ENCODE measurements around the gene DDX46.
"Not testable (repeated sequence)": the region's sequence is repeated elsewhere in the genome, so short reads cannot be mapped to it uniquely, and the experiment has no call there.

The DDX46 gene, protein sequence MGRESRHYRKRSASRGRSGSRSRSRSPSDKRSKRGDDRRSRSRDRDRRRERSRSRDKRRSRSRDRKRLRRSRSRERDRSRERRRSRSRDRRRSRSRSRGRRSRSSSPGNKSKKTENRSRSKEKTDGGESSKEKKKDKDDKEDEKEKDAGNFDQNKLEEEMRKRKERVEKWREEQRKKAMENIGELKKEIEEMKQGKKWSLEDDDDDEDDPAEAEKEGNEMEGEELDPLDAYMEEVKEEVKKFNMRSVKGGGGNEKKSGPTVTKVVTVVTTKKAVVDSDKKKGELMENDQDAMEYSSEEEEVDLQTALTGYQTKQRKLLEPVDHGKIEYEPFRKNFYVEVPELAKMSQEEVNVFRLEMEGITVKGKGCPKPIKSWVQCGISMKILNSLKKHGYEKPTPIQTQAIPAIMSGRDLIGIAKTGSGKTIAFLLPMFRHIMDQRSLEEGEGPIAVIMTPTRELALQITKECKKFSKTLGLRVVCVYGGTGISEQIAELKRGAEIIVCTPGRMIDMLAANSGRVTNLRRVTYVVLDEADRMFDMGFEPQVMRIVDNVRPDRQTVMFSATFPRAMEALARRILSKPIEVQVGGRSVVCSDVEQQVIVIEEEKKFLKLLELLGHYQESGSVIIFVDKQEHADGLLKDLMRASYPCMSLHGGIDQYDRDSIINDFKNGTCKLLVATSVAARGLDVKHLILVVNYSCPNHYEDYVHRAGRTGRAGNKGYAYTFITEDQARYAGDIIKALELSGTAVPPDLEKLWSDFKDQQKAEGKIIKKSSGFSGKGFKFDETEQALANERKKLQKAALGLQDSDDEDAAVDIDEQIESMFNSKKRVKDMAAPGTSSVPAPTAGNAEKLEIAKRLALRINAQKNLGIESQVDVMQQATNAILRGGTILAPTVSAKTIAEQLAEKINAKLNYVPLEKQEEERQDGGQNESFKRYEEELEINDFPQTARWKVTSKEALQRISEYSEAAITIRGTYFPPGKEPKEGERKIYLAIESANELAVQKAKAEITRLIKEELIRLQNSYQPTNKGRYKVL

DNA sequence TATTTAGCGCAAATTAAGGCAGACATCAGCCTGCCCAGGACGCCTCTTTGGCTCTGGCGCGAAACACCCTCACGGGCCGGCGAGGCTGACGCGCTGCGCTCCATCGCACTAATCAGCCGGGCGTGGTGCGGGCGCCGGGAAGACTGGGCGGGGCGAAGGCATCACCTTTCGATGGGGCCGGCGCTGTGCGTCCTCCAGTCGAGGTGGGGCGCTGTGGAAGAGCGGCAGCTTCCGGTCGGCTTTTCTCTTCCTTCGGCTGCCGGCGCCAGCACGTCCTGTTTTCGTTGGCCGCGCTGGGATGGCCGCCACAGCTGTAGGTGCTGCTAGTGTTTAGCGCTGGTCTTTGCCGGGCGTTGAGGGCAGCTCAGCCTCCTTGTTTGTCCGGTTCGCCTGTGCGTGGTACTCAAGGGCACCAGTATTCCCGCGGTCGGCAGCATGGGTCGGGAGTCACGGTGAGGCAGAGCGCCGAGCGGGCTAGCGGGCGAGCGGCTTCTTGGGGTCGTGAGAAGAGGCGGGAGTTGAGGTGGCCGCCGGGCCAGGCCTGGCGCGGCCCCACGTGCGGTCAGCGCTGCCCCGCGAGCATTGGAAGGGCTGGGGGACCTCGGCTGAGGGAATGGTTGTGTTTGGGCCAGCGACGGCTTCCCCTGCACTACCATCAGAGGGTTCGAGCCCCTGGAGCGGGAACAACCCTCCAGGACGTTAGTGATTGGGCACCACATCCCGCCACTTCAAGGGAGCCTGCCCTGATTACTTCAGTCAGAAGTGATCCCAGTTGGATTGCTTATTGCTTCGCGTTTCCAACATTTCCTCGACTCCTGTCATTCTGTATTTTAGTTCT is at the start of gene DDX46:
Gene DDX46, plus strand, starts transcription at position 276 of the 838 bp plus-strand sequence. Its CDS starts 160 bp downstream, at position 436.
- peak; percentile 96 for DNase-seq

DNA sequence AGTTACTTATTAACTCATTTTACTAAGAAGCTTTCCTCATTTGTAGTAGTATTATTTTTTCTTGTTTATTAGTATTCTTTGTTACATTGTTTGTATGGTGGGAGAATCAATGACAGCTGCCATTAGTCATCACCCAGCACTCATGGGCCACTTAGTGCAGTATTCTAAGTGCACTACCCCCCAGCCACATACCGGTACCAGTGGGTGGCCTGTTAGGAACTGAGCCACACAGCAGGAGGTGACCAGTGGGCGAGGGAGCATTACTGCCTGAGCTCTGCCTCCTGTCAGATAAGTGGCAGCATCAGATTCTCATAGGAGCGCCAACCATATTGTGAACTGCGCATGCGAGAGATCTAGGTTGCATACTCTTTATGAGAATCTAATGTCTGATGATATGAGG is 44.5 kb upstream of the DDX46 start:
- no peak for DNase-seq

DNA sequence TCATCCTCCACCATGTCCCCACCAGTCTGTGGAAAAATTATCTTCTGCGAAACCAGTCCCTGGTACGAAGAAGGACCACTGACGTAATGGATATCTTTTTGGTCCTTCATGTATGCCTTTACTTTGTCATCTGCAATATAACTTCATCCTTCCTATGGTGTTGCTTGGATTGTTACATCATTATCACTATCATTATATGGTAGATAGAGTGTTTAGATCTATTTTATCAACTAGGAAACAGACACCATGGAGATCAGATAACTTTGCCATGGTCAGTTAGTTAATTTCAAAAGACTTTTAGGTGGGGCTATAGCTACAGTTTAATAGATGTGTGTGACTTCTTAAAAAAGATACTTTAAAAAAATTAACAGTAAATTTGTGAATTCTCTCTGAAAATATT is 44.0 kb upstream of the DDX46 start:
- DNase-seq = no peak

DNA sequence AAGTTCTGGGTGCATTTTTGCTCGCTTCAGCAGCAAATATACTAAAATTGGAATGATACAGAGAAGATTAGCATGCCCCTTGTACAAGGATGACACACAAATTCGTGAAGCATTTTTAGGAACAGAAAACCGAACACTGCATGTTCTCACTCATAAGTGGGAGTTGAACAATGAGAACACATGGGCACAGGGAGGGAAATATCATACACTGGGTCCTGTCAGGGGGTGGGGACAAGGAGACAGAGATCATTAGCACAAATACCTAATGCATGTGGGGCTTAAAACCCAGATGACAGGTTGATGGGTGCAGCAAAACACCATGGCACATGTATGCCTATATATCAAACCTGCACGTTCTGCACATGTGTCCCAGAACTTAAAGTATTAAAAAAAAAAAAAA is 43.1 kb upstream of the DDX46 start:
- DNase-seq = not testable (repeated sequence)

DNA sequence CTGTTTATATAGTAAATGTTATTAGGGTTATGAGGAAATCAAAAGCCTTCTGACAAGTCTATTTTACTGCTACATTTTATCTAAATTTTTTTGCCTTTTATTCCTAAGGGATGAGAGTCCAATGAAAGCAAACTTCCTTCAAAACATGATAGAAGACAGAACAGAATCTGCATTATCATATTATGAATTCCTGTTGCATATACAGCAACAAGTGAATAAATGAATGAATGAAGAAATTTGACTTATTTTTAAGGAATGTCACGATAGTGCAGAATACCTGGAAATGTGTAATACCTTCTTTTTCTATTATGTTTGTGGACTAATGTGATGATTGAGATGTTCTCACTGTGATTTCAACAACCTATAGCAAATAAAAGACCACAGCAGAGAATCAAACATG is 33.7 kb upstream of the DDX46 start:
- no peak for DNase-seq

DNA sequence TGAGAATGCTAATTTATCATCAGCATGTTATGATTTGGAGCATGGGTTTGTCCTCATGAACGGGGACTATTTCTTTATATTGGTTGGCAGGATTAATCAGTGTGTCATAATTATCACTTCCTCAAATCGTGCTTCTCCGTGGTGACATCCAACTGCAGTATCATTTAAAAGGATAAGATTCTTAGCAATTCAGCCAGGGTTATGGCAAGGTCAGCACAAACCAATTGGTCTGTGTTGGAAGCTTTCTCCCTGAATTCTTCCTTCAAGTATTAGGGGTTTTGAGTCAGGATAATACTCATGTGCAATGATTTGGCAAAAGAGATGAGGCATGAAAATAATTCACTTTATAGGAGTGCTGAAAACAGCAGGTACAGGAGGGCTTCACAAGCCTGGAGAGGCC is 25.8 kb upstream of the DDX46 start:
- DNase-seq = no peak

DNA sequence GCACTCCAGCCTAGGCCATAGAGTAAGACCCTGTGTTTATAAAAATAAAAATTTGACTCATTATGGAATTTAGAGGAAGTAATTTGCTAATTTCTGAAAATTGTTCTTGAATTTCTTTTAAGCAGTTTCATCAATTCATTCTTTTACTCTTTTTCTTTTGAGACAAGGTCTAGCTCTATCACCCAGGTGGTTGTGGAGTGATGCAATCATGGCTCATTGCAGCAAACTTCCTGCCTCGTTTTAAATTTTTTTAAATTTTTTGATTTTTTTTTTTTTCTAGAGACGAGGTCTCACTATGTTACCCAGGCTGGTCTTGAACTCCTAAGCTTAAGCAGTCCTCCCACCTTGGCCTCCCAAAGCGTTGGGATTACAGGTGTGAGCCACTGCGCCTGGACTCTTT is 23.3 kb upstream of the DDX46 start:
- DNase-seq = no peak

DNA sequence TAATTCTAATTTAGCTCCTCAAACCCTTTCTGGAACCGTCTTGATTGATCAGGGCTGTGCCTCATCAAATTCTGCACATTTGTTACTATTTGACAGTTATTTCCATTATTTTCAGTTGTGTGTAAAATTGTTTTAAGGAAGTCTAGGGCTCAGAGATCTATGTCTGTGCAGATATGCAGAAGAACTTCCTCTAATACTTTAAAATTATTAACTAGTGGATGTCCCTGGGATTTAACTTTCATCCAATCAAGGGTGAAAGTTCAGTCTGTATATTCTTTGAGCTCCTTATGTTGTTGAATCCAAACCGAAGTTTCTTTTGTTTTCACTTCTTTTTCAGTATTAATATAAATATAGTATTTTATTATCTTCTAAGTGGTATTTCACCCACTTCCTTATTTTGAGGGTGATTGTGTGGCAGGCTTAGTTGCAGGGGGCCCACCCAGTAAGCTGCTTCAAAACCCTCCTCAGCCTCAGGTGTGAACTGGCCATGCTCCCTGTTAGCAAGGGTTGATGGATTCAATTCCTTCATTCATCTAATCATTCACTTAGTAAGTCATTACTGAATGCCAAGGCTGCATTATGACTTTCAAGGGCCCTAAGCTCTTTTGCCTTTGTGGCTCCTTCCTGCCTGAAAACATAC is 22.3 kb upstream of the DDX46 start:
- DNase-seq = no peak

DNA sequence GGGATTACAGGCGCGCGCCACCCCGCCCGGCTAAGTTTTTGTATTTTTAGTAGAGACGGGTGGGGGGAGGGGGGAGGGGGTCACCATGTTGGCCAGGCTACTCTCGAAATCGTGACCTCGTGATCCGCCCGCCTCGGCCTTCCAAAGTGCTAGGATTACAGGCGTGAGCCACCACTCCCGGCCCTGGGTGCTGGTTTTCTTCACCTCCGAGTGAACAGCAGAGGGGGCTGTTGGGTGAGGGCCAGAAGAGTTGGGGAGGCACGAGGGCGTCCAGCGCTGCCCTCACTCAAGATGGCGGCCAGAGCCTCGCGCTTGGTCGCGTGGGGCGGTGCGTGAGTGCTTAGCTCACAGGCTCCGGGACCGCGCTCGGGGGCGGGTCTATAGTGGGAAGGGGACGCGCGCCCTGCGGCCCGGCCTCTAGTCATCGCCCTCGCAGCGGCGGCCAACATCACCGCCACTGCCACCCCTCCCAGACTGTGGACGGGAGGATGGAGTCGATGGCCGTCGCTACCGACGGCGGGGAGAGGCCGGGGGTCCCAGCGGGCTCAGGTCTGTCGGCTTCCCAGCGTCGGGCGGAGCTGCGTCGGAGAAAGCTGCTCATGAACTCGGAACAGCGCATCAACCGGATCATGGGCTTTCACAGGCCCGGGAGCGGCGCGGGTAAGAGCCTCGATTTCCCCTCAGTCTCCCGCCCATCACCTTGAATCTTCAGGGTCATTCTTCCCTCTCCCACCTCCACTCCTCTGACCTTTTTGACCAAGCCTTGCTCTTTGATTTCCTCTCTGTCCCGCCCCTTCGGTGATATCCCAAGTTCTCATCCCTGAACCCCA is 20.2 kb upstream of the DDX46 start, which contains the start of gene CAMLG:
Gene CAMLG, plus strand, starts transcription at position 416 of the 830 bp plus-strand sequence. Its CDS starts 73 bp downstream, at position 489.
- DNase-seq = peak; percentile 98

DNA sequence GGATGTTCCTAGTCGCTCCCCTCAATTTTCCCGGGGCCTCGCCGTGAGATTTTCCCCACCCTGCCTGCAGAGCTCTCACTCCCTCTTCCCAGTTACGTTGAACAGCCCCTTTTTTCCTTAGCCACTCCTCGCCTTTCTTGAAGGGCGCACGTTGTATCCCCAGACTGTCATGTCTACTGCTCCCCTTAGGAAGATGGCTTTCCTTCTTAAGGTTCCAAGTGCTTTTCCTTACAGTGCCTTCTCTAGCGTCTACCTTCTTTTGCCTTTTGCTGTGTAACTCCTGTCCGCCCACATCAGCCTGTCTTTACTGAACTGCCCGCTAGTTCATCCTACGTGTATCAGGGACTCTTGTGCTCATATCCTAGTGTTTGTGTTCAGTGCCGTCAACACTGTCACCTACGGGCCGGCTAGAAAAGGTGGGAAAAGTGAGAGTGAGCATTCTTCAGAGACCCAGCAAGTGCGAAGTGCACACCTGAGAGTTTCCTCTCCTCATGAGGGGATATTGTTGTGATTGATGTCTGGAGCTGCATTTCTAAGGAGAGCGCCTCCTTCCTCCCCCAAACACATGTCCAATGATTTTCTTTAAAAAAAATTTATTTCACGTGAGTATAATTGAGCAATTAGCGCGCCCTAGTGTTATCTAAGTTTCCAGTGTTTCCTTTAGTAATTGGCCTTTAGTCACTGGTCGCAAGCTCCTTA is 19.5 kb upstream of the DDX46 start:
- DNase-seq = peak; percentile 51

DNA sequence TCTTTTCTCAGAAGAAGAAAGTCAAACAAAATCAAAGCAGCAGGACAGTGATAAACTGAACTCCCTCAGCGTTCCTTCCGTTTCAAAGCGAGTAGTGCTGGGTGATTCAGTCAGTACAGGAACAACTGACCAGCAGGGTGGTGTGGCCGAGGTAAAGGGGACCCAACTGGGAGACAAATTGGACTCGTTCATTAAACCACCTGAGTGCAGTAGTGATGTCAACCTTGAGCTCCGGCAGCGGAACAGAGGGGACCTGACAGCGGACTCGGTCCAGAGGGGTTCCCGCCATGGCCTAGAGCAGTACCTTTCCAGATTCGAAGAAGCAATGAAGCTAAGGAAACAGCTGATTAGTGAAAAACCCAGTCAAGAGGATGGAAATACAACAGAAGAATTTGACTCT is 17.5 kb upstream of the DDX46 start:
- no peak for DNase-seq

DNA sequence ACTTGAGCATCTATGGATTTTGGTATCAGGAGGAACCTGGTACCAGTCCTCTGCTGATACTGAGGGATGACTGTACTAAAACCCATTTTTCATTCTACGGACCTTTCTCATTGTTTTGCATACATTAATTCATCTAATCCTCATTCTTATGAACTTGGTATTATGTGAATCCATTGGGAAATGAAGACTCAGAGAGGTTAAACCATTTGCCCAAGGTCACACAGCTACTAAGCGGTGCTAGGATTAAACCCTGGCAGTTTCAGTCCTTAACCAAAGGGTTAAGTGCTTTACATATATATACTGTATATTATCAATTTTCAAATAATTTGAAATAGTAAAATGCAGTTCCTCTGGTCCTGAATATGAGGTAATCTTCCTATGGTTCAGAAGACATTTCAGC is 16.4 kb upstream of the DDX46 start:
- no peak for DNase-seq

DNA sequence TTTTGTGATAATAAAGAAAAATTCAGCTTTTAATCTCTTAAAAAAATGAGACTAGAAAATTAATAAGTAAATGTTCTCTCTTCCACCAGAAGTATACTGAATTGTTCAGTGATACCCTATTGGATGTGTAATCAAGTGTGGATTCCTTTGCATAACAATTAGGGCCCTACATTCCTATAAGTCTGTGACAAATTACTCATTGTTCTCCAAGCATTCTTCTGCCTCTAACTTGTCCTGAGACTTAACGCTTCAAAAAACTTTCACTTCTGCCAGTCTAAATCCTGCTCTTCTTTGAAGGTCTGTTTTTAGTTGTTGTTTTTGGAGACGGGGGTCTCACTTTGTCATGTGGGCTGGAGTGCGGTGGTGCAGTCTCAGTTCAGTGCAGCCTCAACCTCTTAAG is 9.2 kb upstream of the DDX46 start:
- no peak for DNase-seq

DNA sequence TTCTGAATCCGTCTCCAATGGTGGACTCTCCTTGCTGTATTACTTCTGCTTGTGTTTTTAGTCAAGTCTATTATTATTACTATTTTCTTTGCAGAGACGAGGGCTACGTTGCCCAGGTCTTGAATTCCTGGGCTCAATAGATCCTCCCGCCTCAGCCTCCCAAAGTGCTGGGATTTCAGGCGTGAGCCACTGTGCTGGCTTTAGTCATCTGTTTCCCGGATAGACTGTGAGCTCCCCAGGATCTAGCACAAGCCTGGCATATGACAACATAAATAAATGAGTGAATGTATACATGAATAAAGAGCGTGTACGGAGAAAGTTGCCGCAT is 439 bp upstream of the DDX46 start:
- no peak for DNase-seq

DNA sequence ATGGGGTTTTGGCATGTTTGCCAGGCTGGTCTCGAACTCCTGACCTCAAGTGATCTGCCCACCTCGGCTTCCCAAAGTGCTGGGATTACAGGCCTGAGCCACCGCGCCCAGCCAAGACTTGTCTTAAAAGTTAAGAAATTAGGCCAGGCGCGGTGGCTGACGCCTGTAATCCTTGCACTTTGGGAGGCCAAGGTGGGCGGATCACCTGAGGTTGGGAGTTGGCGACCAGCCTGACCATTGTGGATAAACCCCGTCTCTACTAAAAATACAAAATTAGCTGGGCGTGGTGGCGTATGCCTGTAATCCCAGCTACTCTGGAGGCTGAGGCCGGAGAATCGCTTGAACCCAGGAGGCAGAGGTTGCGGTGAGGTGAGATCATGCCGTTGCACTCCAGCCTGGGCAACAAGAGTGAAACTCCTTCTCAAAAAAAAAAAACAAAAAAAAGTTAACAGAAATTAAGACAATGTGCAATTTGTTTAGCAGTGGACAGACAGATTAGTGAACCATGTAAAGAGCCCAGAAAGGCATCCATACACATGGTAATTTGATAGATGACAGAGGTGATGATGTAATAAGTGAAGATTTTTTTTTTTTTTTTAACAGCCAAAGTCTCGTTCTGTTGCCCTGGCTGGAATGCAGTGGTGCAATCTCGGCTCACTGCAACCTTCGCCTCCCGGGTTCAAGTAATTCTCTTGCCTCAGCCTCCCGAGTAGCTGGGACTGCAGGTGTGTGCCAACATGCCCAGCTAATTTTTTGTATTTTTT is 9.1 kb downstream of the DDX46 start:
- not testable (repeated sequence) for DNase-seq

DNA sequence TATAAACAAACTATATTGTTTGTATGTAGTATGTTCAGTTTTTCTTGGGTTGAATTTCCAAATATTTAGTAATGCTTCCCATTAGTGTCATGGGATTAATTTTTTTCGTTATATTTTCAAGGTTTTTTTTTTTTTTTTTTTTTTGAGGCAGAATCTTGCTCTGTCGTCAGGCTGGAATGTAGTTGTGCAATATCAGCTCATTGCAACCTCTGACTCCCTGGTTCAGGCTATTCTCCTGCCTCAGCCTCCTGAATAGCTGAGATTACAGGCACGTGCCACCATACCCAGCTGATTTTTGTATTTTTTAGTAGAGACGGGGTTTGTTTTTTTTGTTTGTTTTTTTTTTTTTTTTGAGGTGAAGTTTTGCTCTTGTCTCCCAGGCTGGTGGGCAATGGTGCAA is 10.6 kb downstream of the DDX46 start:
- no peak for DNase-seq

DNA sequence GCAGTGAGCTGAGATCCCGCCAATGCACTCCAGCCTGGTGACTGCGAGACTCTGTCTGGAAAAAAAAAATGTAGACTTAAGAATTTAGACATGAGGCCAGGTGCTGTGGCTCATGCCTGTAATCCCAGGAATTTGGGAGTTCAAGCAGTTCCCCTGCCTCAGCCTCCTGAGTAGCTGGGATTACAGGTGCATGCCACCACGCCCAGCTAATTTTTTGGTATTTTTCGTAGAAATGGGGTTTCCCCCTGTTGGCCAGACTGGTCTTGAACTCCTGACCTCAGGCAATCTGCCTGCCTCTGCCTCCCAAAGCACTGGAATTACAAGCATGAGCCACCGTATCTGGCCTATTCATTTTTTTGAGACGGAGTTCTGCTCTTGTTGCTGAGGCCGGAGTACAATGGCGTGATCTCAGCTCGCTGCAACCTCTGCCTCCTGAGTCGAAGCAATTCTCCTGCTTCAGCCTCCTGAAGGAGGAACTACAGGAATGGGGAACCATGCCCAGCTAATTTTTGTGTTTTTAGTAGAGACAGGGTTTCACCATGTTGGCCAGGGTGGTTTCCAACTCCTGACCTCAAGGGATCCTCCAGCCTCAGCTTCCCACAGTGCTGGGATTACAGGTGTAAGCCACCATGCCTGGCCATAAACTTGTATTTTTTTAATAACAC is 14.0 kb downstream of the DDX46 start:
- no peak for DNase-seq

DNA sequence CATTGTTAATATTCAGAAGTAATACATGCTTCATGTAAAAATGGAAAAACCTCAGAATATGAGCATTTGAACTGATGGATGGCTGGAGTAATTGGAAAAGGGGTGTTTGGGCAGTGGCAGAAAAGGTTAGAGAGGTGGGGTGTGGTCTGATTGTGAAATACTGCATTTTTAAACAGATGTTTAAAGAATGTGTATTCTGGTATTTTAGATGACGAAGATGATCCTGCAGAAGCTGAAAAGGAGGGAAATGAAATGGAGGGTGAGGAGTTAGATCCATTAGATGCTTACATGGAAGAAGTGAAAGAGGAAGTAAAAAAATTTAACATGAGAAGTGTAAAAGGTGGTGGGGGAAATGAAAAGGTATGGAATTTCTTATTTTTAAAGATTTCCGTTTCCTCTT is 18.8 kb downstream of the DDX46 start:
- DNase-seq = no peak

DNA sequence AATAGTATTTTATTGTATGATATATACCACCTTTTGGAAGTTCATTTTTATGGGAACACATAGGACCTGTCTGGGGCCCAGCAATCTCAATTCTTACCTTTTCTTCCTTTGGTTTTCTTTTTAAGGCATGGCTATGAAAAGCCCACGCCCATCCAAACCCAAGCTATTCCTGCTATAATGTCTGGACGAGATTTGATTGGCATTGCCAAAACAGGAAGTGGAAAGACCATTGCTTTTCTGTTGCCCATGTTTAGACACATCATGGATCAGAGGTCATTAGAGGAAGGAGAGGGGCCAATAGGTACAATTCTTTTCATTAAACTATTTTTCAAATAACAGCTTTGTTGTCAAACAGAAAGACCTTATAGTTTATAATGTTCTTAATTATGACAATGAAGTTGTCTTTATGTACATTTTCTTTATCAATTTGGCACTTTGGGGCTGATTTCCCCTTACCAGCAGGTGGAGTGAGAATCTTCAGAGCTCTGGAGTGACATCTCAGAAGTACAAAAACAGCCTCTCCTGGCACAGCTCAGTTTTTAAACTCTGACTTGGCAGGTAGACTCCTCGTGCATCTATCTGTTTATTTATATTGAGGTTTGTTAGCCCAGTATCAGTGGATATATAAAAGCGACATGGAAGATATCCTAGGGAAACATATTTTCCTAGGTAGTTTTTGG is 25.8 kb downstream of the DDX46 start:
- DNase-seq = no peak

All from NCI-H82 (cell line).